HG03460 (cell line): ENCODE results near the gene DIRAS1.
A peak's percentile ranks its signal among the peaks of the same experiment; 100 is the strongest.
"Not testable (repeated sequence)": the region's sequence is repeated elsewhere in the genome, so short reads cannot be mapped to it uniquely, and the experiment has no call there.

Experiments used
- ATAC-seq: cut with Tn5 transposase; IDR thresholded peaks from one replicate; pipeline ENCODE4 v1.9.1; 2021; ENCODE audit not compliant: unreplicated experiment

Gene DIRAS1

DNA sequence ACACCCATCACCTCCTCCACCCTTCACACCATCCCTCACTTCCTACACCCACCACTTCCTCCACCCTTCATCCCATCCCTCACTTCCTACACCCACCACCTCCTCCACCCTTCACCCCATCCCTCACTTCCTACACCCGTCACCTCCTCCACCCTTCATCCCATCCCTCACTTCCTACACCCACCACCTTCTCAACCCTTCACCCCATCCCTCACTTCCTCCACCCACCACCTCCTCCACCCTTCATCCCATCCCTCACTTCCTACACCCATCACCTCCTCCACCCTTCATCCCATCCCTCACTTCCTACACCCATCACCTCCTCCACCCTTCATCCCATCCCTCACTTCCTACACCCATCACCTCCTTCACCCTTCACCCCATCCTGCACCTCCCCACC lies 7.1 kb downstream of the DIRAS1 start:
- not testable (repeated sequence) for ATAC-seq

DNA sequence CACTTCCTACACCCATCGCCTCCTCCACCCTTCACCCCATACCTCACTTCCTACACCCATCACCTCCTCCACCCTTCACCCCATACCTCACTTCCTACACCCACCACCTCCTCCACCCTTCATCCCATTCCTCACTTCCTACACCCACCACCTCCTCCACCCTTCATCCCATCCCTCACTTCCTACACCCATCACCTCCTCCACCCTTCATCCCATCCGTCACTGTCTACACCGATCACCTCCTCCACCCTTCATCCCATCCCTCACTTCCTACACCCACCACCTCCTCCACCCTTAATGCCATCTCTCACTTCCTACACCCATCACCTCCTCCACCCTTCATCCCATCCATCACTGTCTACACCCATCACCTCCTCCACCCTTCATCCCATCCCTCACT lies 8.0 kb downstream of the DIRAS1 start:
- not testable (repeated sequence) for ATAC-seq

DNA sequence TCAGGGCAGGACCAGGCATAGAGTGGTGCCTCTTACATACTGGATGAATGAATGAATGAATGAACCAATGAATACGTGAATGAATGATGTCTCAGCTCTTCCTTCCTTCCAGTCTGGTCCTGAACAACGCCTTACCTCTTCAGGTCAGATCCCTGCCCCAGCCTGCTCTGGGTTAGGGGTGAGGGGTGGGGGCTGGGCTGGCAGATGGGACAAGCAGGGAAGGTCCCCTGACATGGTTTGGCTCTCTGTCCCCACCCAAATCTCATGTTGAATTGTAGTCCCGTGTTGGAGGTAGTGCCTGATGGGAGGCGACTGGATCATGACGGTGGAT lies 9.3 kb downstream of the DIRAS1 start:
- no peak for ATAC-seq

DNA sequence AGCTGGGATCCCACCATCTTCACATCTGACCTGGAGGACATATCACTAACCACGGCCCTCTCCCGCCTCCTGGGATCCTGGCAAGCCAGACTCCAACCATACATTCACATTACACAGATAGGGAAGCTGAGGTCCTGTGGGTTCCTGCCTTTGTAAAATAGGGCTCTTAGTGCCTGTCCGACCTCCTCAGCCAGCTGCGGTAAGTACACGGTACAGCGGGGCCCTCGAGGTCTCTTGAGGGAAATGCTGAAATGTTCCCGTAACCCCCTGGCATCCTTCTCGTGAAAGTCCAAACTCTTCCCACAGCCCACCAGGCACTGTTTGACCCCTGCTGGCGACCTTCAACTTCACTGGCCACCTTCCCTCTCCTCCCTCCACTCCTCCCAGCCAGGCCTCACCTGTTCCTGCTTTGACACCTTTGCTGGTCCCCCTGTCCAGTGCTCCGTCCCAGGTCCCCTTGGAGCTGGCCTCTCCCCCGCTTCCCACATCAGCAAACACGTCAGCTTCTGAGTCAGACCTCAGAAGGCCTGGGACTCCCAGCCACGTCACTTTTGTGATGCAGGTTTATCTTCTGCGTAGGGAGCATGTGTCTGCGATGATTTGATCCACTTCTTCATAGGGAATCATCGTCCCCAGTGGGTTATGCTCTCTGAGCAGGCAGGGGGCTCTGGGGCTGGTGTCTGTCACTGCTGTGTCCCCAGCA lies 9.8 kb downstream of the DIRAS1 start:
- no peak for ATAC-seq

DNA sequence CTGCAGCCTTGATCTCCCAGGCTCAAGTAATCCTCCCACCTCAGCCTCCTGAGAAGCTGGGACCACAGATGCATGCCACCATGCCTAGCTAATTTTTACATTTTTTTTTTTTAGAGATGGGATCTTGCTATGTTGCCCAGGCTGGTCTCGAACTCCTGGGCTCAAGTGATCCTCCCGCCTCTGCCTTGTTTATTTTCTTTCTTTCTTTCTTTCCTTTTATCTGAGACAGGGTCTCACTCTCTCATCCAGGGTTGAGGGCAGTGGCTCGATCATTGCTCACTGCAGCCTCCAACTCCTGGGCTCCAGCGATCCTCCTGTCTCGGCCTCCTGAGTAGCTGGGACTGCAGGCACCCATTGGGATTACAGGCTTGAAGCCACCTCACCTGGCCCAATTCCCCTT lies 14.9 kb downstream of the DIRAS1 start:
- no peak for ATAC-seq

DNA sequence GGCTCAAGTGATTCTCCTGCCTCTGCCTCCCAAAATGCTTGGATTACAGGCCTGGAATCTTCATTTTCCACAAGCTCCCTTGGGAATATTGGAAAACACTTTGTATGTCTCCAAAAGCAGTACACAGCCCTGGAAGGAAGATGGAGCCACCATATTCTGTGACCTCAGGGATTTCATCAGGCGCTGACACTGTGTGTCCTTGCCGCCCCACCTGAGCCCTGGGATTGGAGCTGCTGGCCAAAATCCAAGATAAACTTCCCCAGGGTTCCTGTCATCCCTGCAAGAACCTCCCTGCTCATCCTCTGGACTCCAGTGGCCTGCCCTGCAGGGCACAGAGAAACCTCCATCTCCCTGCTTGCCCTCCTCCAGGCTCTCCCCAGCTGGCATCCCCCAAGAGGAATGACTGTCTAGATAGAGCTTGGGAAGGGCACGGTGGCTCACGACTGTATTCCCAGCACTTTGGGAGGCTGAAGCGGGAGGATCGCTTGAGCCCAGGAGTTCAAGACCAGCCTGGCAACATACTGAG lies 17.4 kb downstream of the DIRAS1 start:
- ATAC-seq, result no peak

DNA sequence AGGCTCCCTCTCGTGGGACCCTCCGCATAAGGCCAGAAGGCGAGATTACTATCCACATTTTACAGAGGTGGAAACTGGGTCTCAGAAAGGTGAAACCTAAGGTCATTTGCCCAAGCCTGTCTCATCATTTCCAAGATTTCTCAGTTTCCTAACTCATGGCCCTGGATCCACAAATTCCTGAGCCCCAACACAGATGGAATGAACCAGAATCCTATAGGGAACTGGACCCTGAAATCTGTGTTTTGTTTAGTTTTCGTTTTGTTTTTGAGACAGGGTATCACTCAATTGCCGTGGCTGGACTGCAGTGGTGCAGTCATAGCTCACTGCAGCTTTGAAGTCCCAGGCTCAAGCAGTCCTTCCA lies 18.1 kb downstream of the DIRAS1 start:
- no peak for ATAC-seq

DNA sequence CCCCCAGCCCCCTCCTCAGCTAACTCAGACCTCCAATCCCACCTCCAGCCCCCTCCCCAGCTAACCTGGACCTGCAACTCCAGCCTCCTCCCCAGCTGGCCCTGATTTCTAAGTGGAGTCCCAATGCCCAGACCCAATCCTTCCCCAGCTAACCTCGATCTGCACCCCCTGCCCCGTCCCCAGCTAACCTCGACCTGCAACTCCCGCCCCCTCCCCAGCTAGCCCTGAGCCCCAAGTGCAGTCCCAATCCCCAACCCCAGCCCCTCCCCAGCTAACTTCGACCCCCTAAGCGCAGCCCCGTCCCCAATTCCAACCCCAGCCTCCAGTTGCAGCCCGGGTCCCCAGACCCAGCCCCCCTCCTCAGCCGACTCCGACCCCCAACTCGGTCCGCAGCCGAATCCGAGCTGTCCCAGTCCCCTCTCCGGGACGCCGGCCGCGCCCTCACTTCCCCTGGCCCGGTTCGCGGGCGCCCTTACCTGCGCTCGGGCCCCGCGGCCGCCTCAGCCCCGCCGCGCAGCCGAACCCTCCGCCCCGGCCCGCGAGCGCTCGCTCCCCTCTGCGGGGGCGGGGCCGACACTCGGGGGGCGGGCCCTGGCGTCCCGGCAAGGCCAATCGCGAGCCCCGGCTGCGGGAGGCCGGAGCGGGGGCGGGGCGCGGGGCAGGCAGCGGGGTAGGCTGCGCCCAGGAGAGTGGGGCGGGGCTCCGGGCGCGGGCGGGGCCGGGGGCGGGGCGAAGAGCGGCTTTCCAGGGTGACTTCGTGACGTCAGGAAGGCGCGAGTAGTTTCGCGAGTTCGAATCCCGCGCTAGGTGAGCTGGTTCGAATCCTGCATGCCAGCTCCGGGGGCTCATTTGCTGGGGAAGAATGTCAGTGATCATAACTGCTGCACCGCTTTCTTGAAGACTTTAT lies 18.7 kb downstream of the DIRAS1 start, which contains the start of gene GNG7:
TSS of gene GNG7 (minus strand) at position 525 of the 907 bp plus-strand sequence. CDS start 182,006 bp downstream, outside the sequence.
- peak; percentile 69 for ATAC-seq

DNA sequence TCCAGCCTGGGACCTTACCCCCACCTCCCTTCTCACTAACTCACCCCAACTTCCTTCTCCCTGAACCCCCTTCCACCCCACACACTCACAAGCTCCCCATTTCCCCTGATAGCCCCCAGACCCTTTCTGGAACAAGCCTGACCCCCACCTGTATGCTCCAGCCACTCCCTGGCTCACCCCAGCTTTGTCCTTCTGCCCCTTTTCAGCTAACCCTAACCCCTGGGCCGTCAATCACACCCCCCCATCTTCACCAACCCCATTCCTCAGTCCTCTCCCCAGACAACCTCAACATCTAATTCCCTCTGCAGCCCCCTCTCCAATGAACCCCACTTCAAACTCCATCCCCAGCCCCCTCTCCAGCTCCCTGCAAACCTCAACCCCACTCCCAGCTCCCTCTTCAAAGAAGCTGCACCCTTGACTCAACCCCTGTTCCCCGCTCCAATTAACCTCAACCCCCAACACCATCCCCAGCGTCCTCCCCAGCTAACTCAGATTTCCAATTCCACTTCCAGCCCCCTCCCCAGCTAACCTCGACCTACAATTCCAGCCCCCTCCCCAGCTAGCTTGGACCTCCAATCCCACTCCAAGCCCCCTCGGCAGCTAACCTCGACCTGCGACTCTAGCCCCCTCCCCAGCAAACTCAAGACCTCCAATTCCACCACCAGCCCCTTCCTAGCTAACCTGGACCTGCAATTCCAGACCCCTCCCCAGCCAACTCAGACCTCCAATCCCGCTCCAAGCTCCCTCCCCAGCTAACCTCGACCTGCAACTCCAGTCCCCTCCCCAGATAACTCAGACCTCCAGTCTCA lies 19.6 kb downstream of the DIRAS1 start:
- ATAC-seq, result no peak

DNA sequence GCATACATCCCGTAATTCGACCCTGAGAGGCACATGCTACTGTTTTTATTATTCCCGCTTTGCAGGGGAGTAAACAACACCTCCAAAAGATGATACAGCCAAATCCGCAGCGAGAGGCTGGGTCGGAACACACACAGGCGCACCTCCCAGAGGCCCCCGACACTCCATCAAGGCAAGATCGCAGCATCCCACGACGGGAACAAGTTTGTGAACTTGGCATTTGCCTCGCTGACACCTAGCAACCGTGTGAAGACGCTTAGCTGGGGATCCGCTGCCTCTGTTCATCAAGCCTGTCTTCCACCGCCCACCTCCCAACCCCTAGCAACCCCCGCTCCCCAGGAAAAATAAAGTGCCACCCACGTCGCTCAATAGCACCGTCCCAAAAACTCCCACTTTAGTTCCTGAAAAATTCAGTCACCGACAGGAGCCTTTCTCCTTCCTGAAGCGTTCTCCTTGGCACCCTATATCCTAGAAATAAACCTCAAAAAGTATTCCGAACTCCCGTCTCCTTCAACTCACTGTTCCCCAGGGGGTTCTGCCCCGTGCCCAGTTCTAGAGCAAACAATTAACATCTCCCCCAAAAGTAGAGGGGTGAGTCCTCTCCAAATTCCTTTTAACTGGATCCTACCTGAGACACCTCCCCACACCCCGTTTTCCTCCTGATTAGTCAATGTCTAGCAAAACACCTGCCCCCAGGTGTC lies 20.4 kb downstream of the DIRAS1 start:
- no peak for ATAC-seq

DNA sequence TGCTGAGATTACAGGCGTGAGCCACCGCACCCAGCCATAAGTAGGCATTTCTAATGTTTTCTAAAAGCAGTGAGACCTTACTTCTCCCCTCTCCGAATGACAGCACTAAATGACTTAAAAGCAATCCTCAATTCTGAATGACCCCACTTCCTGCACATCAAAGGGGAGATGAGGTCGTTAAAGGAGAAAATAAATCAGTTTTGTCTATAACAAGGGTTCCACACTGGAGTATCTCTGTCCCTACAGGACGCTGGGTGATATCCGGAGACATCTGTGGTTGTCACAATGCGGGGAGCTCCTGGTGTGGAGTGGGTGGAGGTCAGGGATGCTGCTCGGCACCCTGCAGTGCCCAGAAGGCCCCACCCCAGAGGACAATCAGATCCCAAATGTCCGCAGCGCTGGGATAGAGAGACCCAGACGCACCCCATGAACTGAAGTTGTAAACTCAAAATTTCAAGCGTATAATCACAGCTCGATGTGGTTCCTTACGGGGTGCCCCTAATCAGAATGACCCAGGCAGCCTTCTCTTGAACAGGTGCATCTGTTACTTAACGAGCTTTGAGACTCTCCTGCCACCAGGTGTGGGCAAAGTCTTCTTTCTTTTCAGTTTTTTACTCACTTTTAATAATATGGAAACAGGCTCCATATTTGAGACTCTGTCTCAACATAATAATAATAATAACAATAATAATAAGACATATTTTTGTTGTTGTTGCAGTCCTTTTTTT lies 21.6 kb downstream of the DIRAS1 start:
- no peak for ATAC-seq

DNA sequence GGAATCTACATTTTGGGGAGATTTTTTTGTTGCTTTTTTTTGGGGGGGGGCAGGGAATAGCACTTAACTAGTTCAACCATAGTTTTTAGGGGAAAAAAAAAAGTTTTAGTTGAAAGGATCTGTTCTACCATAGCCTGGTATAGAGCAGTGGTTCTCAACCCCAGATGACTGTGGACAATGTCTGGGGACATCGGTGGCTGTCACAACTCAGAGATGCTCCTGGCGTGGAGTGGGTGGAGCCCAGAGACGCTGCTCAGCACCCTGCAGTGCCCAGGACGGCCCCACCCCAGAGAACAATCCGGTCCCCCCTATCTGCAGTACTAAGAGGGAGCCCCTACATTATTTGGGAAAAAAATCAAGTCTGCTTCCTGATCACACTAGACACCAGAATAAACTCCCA lies 27.0 kb downstream of the DIRAS1 start:
- no peak for ATAC-seq

DNA sequence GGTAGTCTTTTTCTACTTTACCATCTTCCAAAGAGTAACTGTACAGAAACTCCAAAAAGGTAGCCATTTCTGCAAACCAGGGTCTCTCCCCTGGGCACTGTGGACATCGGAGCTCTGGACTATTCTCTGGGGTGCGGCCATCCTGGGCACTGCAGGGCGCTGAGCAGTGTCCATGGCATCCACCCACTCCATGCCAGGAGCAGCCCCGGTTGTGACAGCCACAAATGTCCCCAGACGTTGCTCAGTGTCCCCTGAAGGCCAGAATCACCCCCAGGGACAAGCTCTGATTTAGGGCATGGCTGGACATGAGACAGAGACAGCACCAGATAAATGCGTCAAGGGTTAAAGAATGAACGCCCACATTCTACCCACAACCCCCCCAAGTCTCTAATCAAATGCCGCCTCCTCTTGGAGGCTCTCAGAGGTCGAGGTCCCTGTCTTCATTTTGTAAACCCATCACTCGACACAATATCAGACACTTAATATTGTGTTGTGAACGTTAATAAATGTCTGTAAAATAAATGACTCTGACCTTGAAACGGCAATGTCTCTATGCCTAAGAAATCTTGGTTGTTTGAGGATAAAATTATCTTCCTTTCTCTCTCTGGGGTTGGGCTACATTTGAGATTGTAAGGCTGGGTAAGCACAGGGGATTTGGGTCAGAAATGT lies 27.5 kb downstream of the DIRAS1 start:
- ATAC-seq, result no peak

DNA sequence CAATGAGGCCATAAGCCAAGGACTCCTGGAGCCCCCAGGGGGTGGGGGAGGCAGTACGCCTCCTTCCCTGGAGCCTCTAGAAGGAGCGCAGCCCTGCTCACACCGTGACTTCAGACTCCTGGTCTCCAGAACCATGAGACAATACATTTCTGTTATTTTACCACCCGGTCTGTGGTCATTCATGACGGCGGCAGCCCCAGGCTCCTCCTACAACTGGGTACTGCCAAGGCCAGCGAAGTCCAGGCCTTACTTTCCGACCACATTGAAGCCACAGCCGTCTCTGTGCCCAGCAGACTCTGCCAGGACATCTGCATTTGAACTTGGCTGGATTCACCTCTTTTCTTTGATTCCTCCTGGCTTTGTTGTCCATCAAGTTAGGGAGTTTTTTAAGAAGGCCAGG lies 29.2 kb downstream of the DIRAS1 start:
- ATAC-seq, result no peak

DNA sequence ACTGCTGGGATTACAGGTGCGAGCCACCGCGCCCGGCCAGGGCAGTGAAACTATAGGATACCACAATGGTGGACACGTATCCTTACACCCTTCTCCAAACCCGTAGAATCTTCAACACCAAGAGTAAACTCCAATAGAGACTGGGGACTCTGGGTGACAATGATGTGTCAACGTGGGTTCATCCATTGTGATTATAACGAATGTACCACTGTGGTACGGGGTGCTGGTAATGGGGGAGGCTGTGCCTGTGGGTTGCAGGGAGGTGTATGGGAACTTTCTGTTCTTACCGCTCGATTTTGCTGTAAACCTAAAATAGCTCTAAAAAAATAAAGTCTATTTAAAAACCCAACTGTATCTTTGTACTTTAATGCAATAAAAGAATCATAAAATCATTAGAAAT lies 30.3 kb downstream of the DIRAS1 start:
- ATAC-seq, result no peak

DNA sequence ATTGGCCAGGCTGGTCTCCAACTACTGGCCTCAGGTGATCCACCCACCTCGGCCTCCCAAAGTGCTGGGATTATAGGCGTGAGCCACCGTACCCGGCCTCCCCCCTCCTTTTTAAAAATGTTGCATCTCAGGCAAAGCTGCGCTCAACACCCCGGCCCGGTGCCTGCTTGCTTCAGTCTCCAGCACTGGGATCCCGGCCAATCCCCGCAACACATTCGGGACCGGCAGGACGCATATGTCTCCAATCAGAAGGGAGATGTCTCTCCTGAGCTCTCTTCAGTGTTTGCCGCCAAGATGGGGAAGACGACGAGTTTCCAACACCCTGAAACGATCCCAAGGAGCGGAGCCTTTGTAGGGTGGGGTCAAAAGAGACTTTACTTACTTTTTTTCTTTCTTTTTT lies 34.8 kb downstream of the DIRAS1 start:
- ATAC-seq, result no peak

DNA sequence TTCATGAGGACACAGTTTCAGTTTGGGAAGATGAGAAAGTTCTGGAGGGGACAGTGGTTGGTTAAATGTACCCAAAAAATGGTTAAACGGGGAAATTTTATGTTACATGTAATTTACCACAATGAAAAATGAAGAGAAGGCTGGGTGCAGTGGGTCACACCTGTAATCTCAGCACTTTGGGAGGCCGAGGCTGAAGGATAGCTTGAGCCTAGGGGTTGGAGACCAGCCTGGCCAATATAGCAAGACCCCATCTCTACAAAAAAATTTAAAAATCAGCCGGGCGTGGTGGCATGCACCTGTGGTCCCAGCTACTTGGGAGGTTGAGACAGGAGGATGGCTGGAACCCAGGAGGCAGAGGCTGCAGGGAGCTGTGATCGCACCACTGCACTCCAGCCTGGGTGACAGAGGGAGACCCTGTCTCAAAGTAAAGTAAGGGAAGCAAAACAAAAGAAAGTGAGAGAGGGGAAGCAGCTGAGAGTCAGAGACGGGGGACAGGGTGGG lies 35.9 kb downstream of the DIRAS1 start:
- ATAC-seq, result no peak

DNA sequence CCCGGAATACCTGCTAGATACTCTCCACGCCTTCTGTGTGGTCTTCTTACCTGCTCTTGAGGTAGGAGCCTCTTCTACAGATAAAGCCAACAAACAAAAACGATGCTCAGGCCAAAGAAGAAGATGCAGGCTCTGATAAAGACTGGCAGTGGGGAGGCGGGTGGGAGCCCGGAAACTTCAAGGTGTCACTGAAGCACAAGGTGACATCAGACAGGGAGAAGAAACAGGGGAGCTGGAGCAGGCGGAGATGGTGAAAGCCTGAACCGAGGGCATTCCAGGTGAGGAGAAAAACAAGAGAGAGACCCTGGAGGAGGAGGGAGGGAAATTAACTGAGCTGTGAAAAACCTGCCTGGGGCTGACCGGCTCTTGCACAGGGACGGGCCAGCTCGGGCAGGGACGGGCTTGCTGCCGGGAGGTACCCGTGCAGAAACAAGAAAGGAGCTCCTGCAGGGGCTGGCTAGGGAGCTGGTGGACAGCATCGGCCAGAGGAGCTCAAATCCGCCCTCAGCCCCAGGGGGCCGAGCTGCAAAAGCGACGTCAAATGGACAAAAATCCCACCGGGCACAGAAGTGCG lies 37.7 kb downstream of the DIRAS1 start:
- ATAC-seq, result no peak

DNA sequence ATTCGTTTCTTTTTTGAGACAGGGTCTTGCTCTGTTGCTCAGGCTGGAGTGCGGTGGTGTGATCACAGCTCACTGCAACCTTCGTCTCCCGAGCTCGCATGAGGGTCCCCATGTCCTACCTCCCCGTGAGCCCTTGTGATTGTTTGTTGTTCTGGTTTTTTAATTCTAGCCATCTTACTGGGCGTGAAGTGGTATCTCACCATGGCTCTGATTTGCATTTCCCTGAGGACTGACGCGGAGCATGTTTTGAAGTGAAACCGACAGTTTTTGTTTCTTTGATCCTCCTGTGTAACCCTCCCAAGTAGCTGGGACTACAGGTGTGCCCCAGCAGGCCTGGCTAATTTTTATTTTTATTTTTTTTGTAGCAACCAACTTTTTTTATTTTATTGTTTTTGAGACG lies 40.4 kb downstream of the DIRAS1 start:
- no peak for ATAC-seq
